Liver (tissue), 9 donors: ENCODE data around the gene NAA30. TPM values are rescaled to one million over a fixed set of nuclear protein-coding genes. Genes with fewer than 3 reads are reported as not detected.

Source experiments
- DNase-seq: peaks from one replicate; pipeline ENCODE4 v3.0.0-alpha.2; 2017; ENCODE audit warnings: low spot score
- H3K27ac ChIP-seq, 2 donors: one replicate each; pipeline ENCODE4 v1.7.0; 2013; ENCODE audit warnings: inconsistent platforms in 2 of 2, low read length in 2 of 2, control low read depth in 1 of 2, low read depth in 1 of 2, mild to moderate bottlenecking in 1 of 2
- H3K27me3 ChIP-seq, 4 donors: one replicate each; pipeline versions ENCODE4 v1.6.1 to v1.7.0; 2013; ENCODE audit warnings: low read length in 3 of 4, inconsistent platforms in 1 of 4, mild to moderate bottlenecking in 1 of 4, moderate library complexity in 1 of 4; ENCODE audit not compliant: control insufficient read depth in 4 of 4, insufficient read depth in 4 of 4
- H3K36me3 ChIP-seq, 4 donors: one replicate each; pipeline versions ENCODE4 v1.6.1 to v1.7.0; 2013; ENCODE audit warnings: low read length in 3 of 4, mild to moderate bottlenecking in 3 of 4, low read depth in 1 of 4, moderate library complexity in 1 of 4; ENCODE audit not compliant: control insufficient read depth in 4 of 4, insufficient read depth in 3 of 4
- H3K4me1 ChIP-seq, 4 donors: one replicate each; pipeline versions ENCODE4 v1.6.1 to v1.7.0; 2013; ENCODE audit warnings: low read length in 3 of 4, mild to moderate bottlenecking in 3 of 4, moderate library complexity in 1 of 4; ENCODE audit not compliant: control insufficient read depth in 4 of 4, insufficient read depth in 4 of 4
- H3K4me3 ChIP-seq, 3 donors: one replicate each; pipeline versions ENCODE4 v1.6.1 to v1.7.0; 2013; ENCODE audit warnings: low read length in 3 of 3, control low read depth in 1 of 3, low read depth in 1 of 3, mild to moderate bottlenecking in 1 of 3
- H3K9ac ChIP-seq, 2 donors: one replicate each; pipeline ENCODE4 v1.7.0; 2013; ENCODE audit warnings: low read length in 2 of 2, mild to moderate bottlenecking in 2 of 2, moderate library complexity in 2 of 2, control low read depth in 1 of 2, low read depth in 1 of 2
- H3K9me3 ChIP-seq, 4 donors: one replicate each; pipeline versions ENCODE4 v1.6.1 to v1.7.0; 2013; ENCODE audit warnings: low read length in 3 of 4; ENCODE audit not compliant: control insufficient read depth in 4 of 4
- EGR1 ChIP-seq, 2 donors: IDR thresholded peaks; 2 replicates each; pipeline ENCODE4 v1.6.1; 2016 to 2018; ENCODE audit warnings: antibody characterized with exemption in 2 of 2, low read depth in 2 of 2
- FOXA1 ChIP-seq: IDR thresholded peaks from 2 replicates; pipeline ENCODE4 v1.6.1; 2016; ENCODE audit warnings: antibody characterized with exemption
- HNF4A ChIP-seq, 2 donors: conservative IDR thresholded peaks; 2 replicates each; pipeline ENCODE4 v1.6.1; 2016; ENCODE audit warnings: antibody characterized with exemption in 2 of 2, mild to moderate bottlenecking in 2 of 2
- HNF4G ChIP-seq: IDR thresholded peaks from 2 replicates; pipeline ENCODE4 v1.6.1; 2016; ENCODE audit warnings: antibody characterized with exemption
- JUND ChIP-seq, 2 donors: IDR thresholded peaks; 2 replicates each; pipeline ENCODE4 v1.6.1; 2016; ENCODE audit warnings: antibody characterized with exemption in 2 of 2
- NR2F2 ChIP-seq: IDR thresholded peaks from 2 replicates; pipeline ENCODE4 v1.6.1; 2016; ENCODE audit warnings: antibody characterized with exemption
- RAD21 ChIP-seq, 2 donors: IDR thresholded peaks; 2 replicates each; pipeline ENCODE4 v1.6.1; 2016; ENCODE audit warnings: antibody characterized with exemption in 2 of 2, mild to moderate bottlenecking in 2 of 2
- SP1 ChIP-seq: IDR thresholded peaks from 2 replicates; pipeline ENCODE4 v1.6.1; 2018; ENCODE audit warnings: antibody characterized with exemption, mild to moderate bottlenecking
- TAF1 ChIP-seq: conservative IDR thresholded peaks from 2 replicates; pipeline ENCODE4 v1.6.1; 2016; ENCODE audit warnings: antibody characterized with exemption, mild to moderate bottlenecking
- YY1 ChIP-seq: IDR thresholded peaks from 2 replicates; pipeline ENCODE4 v1.6.1; 2016; ENCODE audit warnings: antibody characterized with exemption, mild to moderate bottlenecking
- WGBS: extraction: QIAGEN DNeasy Blood & Tissue Kit; methylation state at CpG from one replicate; pipeline ENCODE4 v1.1.7; 2013; 5-methylcytosine and 5-hydroxymethylcytosine counted together
- polyA plus RNA-seq, 2 donors: library from polyadenylated mRNA; stranded (reverse) in 1 of 2; unstranded in 1 of 2; fragments of 200-250 nt in 1 of 2; fragments of >200 nt in 1 of 2; fragmentation: Nextera tagmentation in 1 of 2; extraction: Ambion mirVana in 1 of 2; gene quantifications; one replicate each; pipeline versions ENCODE4 v1.2.1 to v1.2.3, GENCODE V29; 2013 to 2015
- total RNA-seq, 2 donors: library from RNA; depleted of rRNA; stranded (reverse); fragments of >200 nt; gene quantifications; one replicate each; pipeline ENCODE4 v1.2.3, GENCODE V29; 2014
- TF ChIP-seq, protein P1 (sequence below): IDR thresholded peaks from 2 replicates; pipeline ENCODE4 v1.6.1; 2016; ENCODE audit warnings: antibody characterized with exemption
- TF ChIP-seq, protein P2 (sequence below): IDR thresholded peaks from 2 replicates; pipeline ENCODE4 v1.6.1; 2016; ENCODE audit warnings: antibody characterized with exemption
- donor health status: healthy.
- donor health status: healthy.
- donor health status: healthy.
- donor health status: healthy.
- donor health status: healthy.

NAA30 gene
- total and polyA plus RNA-seq, 4 donors = 5.8 to 19.1 (median 8.2) TPM

DNA sequence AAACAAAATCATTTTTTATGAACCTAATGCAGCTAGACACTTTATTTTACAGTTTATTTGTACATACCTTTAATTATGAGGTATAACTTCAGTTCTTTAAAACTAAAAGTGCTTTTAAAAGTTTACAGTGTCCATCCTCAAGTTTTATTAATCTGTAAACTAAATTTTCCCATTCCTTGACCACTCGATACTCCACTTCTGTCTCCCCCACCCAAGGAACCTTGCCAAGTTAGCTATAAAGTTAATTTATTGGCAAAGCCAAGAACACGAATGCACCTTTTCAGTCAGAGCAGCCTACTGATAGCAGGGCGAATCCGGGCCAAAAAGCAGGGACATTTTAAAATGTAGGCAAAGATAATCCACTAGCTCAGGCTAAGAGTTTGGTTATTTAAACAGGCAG lies 29.6 kb downstream of the NAA30 start:
- Histone ChIP-seq H3K9me3 (no peaks in the 10 kb centered on the region), H3K4me3 (no peak overlapping the region), H3K36me3 (no peaks in the 10 kb centered on the region), H3K27me3 (no peaks in the 10 kb centered on the region), H3K9ac (no peak overlapping the region), H3K4me1 (peaks cover 0 to 2% (median 0%) of the 10 kb centered on the region in 4 donors), H3K27ac (no peak overlapping the region)
- DNase-seq = no peak
- WGBS = 82% methylated on average over 4 of the region's 4 CpGs
- no peak for TF ChIP-seq JUND (IDR thresholded peaks at IDR 0.05)
- no peak for TF ChIP-seq HNF4G
- TF ChIP-seq EGR1 (IDR thresholded peaks at IDR 0.05; ENCODE audit: low read depth in 2 of 2) = no peak
- no peak for TF ChIP-seq HNF4A (conservative IDR thresholded peaks at IDR 0.05)
- no peak for TF ChIP-seq TAF1
- no peak for TF ChIP-seq FOXA1

DNA sequence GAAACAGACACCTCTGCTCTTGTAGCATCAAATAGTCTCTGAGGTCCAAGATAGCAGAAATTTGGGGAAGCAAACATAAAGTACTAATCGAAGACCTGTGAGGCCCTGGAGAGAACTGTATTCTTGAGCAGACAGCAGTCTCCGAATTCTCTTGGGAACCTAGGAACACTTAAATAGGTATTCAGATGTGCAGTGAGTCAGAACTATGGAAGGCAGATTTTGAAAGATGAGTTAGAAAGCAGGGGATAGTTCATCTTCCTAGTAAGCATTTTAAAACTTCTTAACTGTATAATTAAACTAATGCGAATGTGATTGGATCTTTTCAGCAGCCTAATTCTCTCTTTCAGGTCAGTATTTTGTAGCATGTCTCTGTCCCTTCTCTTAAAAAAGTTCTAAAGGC lies 30.6 kb downstream of the NAA30 start:
- DNase-seq = no peak
- no peaks in the 10 kb centered on the region for H3K27me3 ChIP-seq
- no peak overlapping the region for H3K4me3 ChIP-seq
- peaks cover 0 to 2% (median 0%) of the 10 kb centered on the region in 4 donors for H3K4me1 ChIP-seq
- TF ChIP-seq RAD21 (IDR thresholded peaks at IDR 0.05) (no peak), HNF4A (conservative IDR thresholded peaks at IDR 0.05) (no peak), NR2F2 (no peak)
- TF ChIP-seq, protein P1, sequence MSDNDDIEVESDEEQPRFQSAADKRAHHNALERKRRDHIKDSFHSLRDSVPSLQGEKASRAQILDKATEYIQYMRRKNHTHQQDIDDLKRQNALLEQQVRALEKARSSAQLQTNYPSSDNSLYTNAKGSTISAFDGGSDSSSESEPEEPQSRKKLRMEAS = no peak
- TF ChIP-seq, protein P2, sequence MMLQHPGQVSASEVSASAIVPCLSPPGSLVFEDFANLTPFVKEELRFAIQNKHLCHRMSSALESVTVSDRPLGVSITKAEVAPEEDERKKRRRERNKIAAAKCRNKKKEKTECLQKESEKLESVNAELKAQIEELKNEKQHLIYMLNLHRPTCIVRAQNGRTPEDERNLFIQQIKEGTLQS = no peak
- WGBS = 96% methylated on average over 3 of the region's 3 CpGs
- no peaks in the 10 kb centered on the region for H3K36me3 ChIP-seq
- no peaks in the 10 kb centered on the region for H3K9me3 ChIP-seq
- H3K27ac ChIP-seq = no peak overlapping the region
- no peak overlapping the region for H3K9ac ChIP-seq

DNA sequence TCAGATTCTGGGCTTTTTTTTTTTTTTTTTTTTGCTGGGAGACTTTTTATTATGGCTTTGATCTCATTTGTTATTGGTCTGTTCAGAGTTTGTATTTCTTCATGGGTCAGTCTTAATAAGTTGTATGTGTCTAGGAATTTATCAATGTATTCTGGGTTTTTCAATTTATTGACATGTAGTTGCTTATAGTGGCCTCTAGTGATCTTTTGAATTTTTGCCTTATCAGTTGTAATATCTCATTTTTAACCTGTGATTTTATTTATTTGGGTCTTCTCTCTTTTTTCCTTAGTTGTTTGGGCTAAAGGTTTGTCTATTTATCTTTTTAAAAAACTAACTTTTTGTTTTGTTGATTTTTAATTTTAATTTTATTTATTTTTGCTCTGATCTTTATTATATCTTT lies 45.5 kb downstream of the NAA30 start:
- TF ChIP-seq JUND (IDR thresholded peaks at IDR 0.05) (no peak), NR2F2 (no peak), EGR1 (IDR thresholded peaks at IDR 0.05; ENCODE audit: low read depth in 2 of 2) (no peak), RAD21 (IDR thresholded peaks at IDR 0.05) (no peak)
- TF ChIP-seq, protein P2 = no peak
- TF ChIP-seq, protein P1 = no peak
- no peaks in the 10 kb centered on the region for H3K4me1 ChIP-seq

DNA sequence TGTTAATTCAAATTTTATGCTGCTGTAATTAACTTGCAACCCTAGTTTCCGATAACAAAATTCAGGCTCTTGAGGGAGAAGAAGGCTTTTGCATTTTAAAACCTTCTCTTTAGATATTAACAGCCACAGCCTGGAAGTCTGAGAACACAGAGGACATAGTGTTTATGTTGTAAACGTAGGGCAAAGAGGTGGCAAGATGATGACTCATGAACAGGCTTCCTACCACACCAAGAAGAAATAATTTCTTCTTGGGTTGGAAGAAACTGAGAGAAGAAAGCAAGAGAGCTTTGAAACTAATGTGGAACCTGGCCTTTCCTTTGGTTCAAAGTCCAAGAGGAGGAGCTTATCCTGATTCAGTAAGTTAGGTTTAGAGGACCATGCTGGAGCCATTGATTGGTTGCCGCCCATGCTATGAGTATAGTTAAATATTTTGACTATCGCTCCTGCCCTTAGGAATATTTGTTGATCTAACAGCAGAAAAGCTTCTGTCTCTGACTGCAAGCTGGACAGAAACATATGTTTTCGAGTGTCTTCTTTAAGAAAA lies 71.5 kb downstream of the NAA30 start:
- no peak overlapping the region for H3K4me3 ChIP-seq

More for the DNA sequence above, 45.5 kb downstream of the NAA30 start:
- H3K9ac ChIP-seq = no peak overlapping the region
- DNase-seq = no peak
- H3K4me3 ChIP-seq = no peak overlapping the region
- H3K27ac ChIP-seq = no peak overlapping the region
- no peaks in the 10 kb centered on the region for H3K36me3 ChIP-seq
- H3K9me3 ChIP-seq = no peaks in the 10 kb centered on the region
- H3K27me3 ChIP-seq = no peaks in the 10 kb centered on the region

More for the DNA sequence above, 71.5 kb downstream of the NAA30 start:
- no peaks in the 10 kb centered on the region for H3K27me3 ChIP-seq
- DNase-seq = no peak
- TF ChIP-seq HNF4A (conservative IDR thresholded peaks at IDR 0.05) = peak in 1 of 2 donors; percentile 35
- no peak for TF ChIP-seq YY1
- no peak for TF ChIP-seq HNF4G
- TF ChIP-seq SP1 = no peak
- H3K27ac ChIP-seq = no peak overlapping the region
- no peak overlapping the region for H3K9ac ChIP-seq
- 74% methylated on average over 5 of the region's 5 CpGs for WGBS
- no peaks in the 10 kb centered on the region for H3K9me3 ChIP-seq
- H3K36me3 ChIP-seq = no peaks in the 10 kb centered on the region
- H3K4me1 ChIP-seq = no peaks in the 10 kb centered on the region
